ENCODE measurements around the gene KRT36. TPM values are rescaled to one million over a fixed set of nuclear protein-coding genes. Genes with fewer than 3 reads are reported as not detected.

Gene KRT36
- total and polyA plus RNA-seq, 10 of the 15 experiments (the other 5 are each of a cell fraction or from before 2014, with no cell fraction given): not detected

GRCh38 chr17:41522301-41523224, 32.9 kb upstream of the KRT36 start (continued):
- TF ChIP-seq BCL11A (IDR thresholded peaks at IDR 0.05; ENCODE audit: low read depth, low read length): no peak
- TF ChIP-seq JUNB (IDR thresholded peaks at IDR 0.05): no peak
- TF ChIP-seq POLR2A (IDR thresholded peaks at IDR 0.05; ENCODE audit: low read depth, low read length): no peak
- TF ChIP-seq RB1 (IDR thresholded peaks at IDR 0.05; ENCODE audit: borderline replicate concordance): no peak
- no peak for TF ChIP-seq GATAD2B (conservative IDR thresholded peaks at IDR 0.05; ENCODE audit: low read depth)
- TF ChIP-seq MYC (IDR thresholded peaks at IDR 0.05; ENCODE audit: insufficient read depth, insufficient read length, insufficient replicate concordance, low read length, severe bottlenecking): no peak
- no peak for TF ChIP-seq TBL1XR1 (IDR thresholded peaks at IDR 0.05; ENCODE audit: low read depth, low read length)
- no peak for TF ChIP-seq MLLT1 (IDR thresholded peaks at IDR 0.05)
- no peak for TF ChIP-seq FOS (IDR thresholded peaks at IDR 0.05; ENCODE audit: borderline replicate concordance, extremely low read depth, insufficient read length)
- TF ChIP-seq LARP7 (IDR thresholded peaks at IDR 0.05): no peak

- DNase-seq (ENCODE audit: low read depth, low spot score) (no peak), FAIRE-seq (no peak), ATAC-seq (no peak)
- H3K4me1 ChIP-seq (ENCODE audit: control insufficient read depth, insufficient read depth, low read length): no peaks in the 10 kb centered on the region
- no peaks in the 10 kb centered on the region; a peak in 1 of 4 replicates for H3K27me3 ChIP-seq (replicated peaks in 1 of 2; ENCODE audit: control insufficient read depth in 2 of 2, insufficient read depth in 2 of 2, low read length in 1 of 2)
- H4K20me1 ChIP-seq (ENCODE audit: control insufficient read depth, insufficient read depth): no peaks in the 10 kb centered on the region
- ChIA-PET SMC1A (ENCODE audit: uncharacterized antibody, unreplicated experiment) (no interaction called here), CTCF (interaction anchor here (1.3 kb wide), 1 partner anchor 27 kb away, joined by 3 read pairs; no protein-coding TSS in a partner anchor), POLR2A (no interaction called here), RAD21 (ENCODE audit: unreplicated experiment) (no interaction called here)
- H2AFZ ChIP-seq (ENCODE audit: control insufficient read depth, low read depth, low read length): no peak overlapping the region
- H3K36me3 ChIP-seq (ENCODE audit: control insufficient read depth in 2 of 2, insufficient read depth in 2 of 2, low read length in 1 of 2): no peaks in the 10 kb centered on the region
- no peaks in the 10 kb centered on the region for H3K79me2 ChIP-seq (ENCODE audit: control insufficient read depth, insufficient read depth, low read length)
- in situ Hi-C loops (cut with MboI) (no loop called here), intact Hi-C loops (cut with micrococcal nuclease; ENCODE audit: unreplicated experiment) (no loop called here)
- H3K4me3 ChIP-seq: no peak overlapping the region
- H3K9me3 ChIP-seq (replicated peaks; ENCODE audit: control insufficient read depth, insufficient read depth, low read length): no peaks in the 10 kb centered on the region
- BruUV-seq (replicated peaks): no TSS peak
- no peak overlapping the region for H3K4me2 ChIP-seq (ENCODE audit: control insufficient read depth, insufficient read depth)
- H3K27ac ChIP-seq (ENCODE audit: control insufficient read depth, insufficient read depth): no peak overlapping the region
- H3K9ac ChIP-seq (ENCODE audit: control insufficient read depth, insufficient read depth, low read length): no peak overlapping the region
- WGBS (ENCODE audit: insufficient coverage, insufficient replicate concordance, low lambda C conversion rate, missing lambda C conversion rate): 20% methylated on average over 6 of the region's 6 CpGs
- TF ChIP-seq BCLAF1 (IDR thresholded peaks at IDR 0.05): no peak
- no peak for TF ChIP-seq USF1 (IDR thresholded peaks at IDR 0.05; ENCODE audit: borderline replicate concordance, extremely low read length, insufficient read depth, low read depth, low read length)
These were observed 32.0 kb upstream of the KRT36 start for GRCh38 chr17:41521574-41522261.
